Peyer's patch (tissue), 4 donors: ENCODE data around the gene KRTAP10-6. TPM values are rescaled to one million over a fixed set of nuclear protein-coding genes. Genes with fewer than 3 reads are reported as not detected.
"Not testable (repeated sequence)": the region's sequence is repeated elsewhere in the genome, so short reads cannot be mapped to it uniquely, and the experiment has no call there.

Source experiments
- DNase-seq, 3 donors: peaks; one replicate each; pipeline ENCODE4 v3.0.0-alpha.2; 2017 to 2019
- H3K27ac ChIP-seq, 4 donors: fragments of 200-600 bp; sonication (generic); one replicate each; pipeline ENCODE4 v1.5.1; 2016 to 2019
- H3K27me3 ChIP-seq, 2 donors: fragments of 200-600 bp; sonication (generic); one replicate each; pipeline ENCODE4 v1.5.1; 2019
- H3K36me3 ChIP-seq, 3 donors: fragments of 200-600 bp; sonication (generic); one replicate each; pipeline ENCODE4 v1.5.1; 2016 to 2019
- H3K4me1 ChIP-seq, 4 donors: fragments of 200-600 bp; sonication (generic); one replicate each; pipeline ENCODE4 v1.5.1; 2016 to 2019
- H3K4me3 ChIP-seq, 4 donors: fragments of 200-600 bp; sonication (generic); 1 replicate in 3 of 4; 2 replicates in 1 of 4; pipeline ENCODE4 v1.5.1; 2016 to 2019; ENCODE audit warnings: mild to moderate bottlenecking in 1 of 4
- H3K9me3 ChIP-seq, 4 donors: fragments of 200-600 bp; sonication (generic); one replicate each; pipeline ENCODE4 v1.5.1; 2016 to 2019; ENCODE audit warnings: mild to moderate bottlenecking in 1 of 4
- POLR2A ChIP-seq, 2 donors: fragments of 450-650 bp; IDR thresholded peaks; one replicate each; pipeline ENCODE4 v1.5.1; 2017; ENCODE audit warnings: antibody characterized with exemption in 2 of 2, mild to moderate bottlenecking in 2 of 2, moderate library complexity in 2 of 2
- total RNA-seq, 4 donors: library from RNA; depleted of rRNA; stranded (reverse); fragments of >200 nt; gene quantifications; one replicate each; pipeline ENCODE4 v1.1.0, GENCODE V29; 2016
- TF ChIP-seq, protein P1 (sequence below), 6 experiments: fragments of 450-650 bp in 4 of 6; fragments of 200-600 bp in 2 of 6; sonication (generic) in 1 of 6; IDR thresholded peaks; one replicate each; pipeline ENCODE4 v1.5.1; 2017 to 2019; ENCODE audit warnings: antibody characterized with exemption in 6 of 6, mild to moderate bottlenecking in 3 of 6, moderate library complexity in 1 of 6

Gene KRTAP10-6
- total RNA-seq, 4 donors from 2014 or later = not detected

DNA sequence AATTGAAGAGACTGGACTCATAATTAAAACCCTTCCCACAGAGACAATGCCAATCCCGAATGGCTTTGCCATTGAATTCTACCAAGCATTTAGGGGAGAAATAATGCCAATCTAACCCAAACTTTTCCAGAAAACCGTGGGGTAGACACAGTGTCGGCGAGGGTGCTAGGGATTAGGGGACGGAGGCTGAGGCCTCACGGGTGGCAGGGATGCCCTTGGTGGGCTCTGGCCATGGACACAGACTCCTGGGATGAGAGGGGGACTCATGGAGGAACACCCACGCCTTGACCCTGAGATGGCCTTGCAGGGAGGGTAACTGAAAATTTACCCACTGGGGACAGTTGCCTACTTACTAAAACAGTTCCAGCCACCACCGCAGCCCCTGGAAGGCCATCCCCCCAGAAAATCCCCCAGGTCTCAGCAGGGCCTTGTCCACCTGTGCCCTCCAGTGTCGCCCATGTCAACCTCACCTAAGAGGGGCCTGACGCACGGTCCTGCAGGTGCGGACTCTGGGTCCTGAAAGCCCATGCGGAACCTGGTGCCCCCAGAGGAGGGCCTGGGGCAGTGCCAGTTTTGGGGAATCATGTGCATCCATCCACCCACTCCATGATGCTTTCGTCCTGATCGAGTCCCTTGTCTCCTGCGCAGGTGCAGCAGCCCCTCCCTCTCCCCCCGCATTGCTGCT is 13.8 kb downstream of the KRTAP10-6 start:
- H3K36me3 ChIP-seq = no peaks in the 10 kb centered on the region
- no peaks in the 10 kb centered on the region for H3K4me1 ChIP-seq
- H3K27me3 ChIP-seq = no peaks in the 10 kb centered on the region
- no peaks in the 10 kb centered on the region for H3K9me3 ChIP-seq
- H3K27ac ChIP-seq = no peak overlapping the region
- peak in 1 of 3 donors; percentile 30 for DNase-seq
- H3K4me3 ChIP-seq = no peak overlapping the region
- TF ChIP-seq, protein P1, sequence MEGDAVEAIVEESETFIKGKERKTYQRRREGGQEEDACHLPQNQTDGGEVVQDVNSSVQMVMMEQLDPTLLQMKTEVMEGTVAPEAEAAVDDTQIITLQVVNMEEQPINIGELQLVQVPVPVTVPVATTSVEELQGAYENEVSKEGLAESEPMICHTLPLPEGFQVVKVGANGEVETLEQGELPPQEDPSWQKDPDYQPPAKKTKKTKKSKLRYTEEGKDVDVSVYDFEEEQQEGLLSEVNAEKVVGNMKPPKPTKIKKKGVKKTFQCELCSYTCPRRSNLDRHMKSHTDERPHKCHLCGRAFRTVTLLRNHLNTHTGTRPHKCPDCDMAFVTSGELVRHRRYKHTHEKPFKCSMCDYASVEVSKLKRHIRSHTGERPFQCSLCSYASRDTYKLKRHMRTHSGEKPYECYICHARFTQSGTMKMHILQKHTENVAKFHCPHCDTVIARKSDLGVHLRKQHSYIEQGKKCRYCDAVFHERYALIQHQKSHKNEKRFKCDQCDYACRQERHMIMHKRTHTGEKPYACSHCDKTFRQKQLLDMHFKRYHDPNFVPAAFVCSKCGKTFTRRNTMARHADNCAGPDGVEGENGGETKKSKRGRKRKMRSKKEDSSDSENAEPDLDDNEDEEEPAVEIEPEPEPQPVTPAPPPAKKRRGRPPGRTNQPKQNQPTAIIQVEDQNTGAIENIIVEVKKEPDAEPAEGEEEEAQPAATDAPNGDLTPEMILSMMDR (IDR thresholded peaks at IDR 0.05) = no peak
- TF ChIP-seq POLR2A (IDR thresholded peaks at IDR 0.05) = no peak

DNA sequence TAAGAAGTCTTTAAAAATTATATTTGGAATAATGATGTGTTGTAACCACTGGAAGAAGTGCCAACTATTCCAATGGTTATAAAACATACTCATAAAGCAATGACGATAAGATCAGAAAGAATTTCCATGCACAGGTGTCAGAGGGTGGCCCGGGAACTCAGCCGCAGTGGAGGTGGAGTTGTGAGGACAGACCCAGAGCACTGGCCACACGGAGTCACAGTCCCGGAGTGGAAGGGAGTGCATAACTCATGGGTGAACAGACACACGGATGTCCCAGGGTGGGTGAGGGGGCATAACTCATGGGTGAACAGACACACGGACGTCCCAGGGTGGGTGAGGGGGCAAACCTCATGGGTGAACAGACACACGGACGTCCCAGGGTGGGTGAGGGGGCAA is 16.3 kb downstream of the KRTAP10-6 start:
- Histone ChIP-seq H3K27ac (no peak overlapping the region), H3K27me3 (no peaks in the 10 kb centered on the region), H3K4me1 (no peaks in the 10 kb centered on the region), H3K36me3 (no peaks in the 10 kb centered on the region), H3K9me3 (peaks cover 0 to 5% (median 0%) of the 10 kb centered on the region in 4 donors), H3K4me3 (no peak overlapping the region)
- DNase-seq = peak in 1 of 3 donors; percentile 14
- TF ChIP-seq, protein P1 (IDR thresholded peaks at IDR 0.05) = no peak
- no peak for TF ChIP-seq POLR2A (IDR thresholded peaks at IDR 0.05)

DNA sequence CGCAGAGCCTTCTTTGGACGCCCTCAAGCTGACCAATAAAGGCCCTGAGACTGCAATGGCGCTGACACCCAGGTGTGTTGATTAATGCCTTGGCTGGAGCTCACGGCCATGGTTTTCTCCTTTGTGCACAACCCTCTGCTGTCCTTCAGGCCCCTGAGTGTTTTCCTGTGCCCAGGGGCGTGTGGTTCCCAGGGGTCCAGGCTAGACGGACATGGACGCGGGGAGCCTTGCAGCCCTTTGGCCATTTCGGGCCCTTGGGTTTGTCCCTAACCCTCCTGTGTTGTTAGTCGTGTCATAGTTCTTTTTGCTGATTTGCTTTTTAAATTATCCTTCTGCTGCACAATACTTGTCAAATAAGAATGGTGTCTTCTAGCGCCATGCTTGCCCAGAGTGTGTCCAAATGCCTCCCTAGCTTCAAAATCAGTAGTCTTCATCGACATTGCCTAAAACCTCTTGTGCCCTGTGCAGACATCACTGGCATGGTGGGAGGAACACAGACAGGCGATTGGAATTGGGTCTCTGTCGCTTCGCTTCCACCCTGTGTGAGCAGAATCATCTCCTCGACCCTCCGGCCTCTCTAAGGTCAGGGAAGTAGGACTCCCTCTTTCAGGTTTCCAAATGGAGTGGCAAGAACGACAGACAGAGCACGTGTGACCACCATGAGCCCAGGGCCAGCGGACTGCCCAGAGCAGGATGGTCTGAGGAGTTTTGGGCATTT is 16.8 kb downstream of the KRTAP10-6 start:
- H3K4me1 ChIP-seq = no peaks in the 10 kb centered on the region
- no peak overlapping the region for H3K27ac ChIP-seq
- no peak overlapping the region for H3K4me3 ChIP-seq
- H3K36me3 ChIP-seq = no peaks in the 10 kb centered on the region
- H3K9me3 ChIP-seq = peaks cover 0 to 5% (median 0%) of the 10 kb centered on the region in 4 donors
- peak in 1 of 3 donors; percentile 34 for DNase-seq
- H3K27me3 ChIP-seq = no peaks in the 10 kb centered on the region
- TF ChIP-seq POLR2A (IDR thresholded peaks at IDR 0.05) = no peak
- TF ChIP-seq, protein P1 (IDR thresholded peaks at IDR 0.05) = no peak

DNA sequence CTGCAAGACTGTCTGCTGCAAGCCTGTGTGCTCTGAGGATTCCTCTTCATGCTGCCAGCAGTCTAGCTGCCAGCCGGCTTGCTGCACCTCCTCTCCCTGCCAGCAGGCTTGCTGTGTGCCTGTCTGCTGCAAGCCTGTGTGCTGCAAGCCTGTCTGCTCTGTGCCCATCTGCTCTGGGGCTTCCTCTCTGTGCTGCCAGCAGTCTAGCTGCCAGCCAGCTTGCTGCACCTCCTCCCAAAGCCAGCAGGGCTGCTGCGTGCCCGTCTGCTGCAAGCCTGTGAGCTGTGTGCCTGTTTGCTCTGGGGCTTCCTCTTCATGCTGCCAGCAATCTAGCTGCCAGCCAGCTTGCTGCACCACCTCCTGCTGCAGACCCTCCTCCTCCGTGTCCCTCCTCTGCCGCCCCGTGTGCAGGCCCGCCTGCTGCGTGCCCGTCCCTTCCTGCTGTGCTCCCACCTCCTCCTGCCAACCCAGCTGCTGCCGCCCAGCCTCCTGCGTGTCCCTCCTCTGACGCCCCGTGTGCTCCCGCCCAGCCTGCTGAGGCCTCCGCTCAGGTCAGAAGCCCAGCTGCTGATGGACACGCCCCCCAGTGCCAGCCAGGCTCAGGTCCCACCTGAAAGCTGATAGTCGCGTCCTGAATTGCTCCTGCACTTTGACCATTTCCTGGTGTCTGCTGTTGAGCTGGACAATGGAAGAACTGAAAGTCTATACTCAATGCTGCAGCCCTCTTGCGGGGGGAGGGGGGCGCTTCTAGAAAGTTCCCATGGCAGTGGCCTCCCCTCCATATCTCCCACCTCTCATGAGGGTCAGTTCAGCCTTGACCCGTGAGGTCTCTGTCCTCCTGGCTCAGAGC is 17.6 kb downstream of the KRTAP10-6 start:
- Histone ChIP-seq H3K4me3 (peak overlapping the region in 2 of 4 donors; percentile 22 to 30), H3K27me3 (no peaks in the 10 kb centered on the region), H3K36me3 (no peaks in the 10 kb centered on the region), H3K4me1 (no peaks in the 10 kb centered on the region), H3K27ac (no peak overlapping the region), H3K9me3 (peaks cover 0 to 5% (median 0%) of the 10 kb centered on the region in 4 donors)
- DNase-seq = peak in 2 of 3 donors; percentile 72 to 78
- no peak for TF ChIP-seq POLR2A (IDR thresholded peaks at IDR 0.05)
- TF ChIP-seq, protein P1 (IDR thresholded peaks at IDR 0.05) = peak in 3 of 6 experiments; percentile 27 to 42 (median 35)

DNA sequence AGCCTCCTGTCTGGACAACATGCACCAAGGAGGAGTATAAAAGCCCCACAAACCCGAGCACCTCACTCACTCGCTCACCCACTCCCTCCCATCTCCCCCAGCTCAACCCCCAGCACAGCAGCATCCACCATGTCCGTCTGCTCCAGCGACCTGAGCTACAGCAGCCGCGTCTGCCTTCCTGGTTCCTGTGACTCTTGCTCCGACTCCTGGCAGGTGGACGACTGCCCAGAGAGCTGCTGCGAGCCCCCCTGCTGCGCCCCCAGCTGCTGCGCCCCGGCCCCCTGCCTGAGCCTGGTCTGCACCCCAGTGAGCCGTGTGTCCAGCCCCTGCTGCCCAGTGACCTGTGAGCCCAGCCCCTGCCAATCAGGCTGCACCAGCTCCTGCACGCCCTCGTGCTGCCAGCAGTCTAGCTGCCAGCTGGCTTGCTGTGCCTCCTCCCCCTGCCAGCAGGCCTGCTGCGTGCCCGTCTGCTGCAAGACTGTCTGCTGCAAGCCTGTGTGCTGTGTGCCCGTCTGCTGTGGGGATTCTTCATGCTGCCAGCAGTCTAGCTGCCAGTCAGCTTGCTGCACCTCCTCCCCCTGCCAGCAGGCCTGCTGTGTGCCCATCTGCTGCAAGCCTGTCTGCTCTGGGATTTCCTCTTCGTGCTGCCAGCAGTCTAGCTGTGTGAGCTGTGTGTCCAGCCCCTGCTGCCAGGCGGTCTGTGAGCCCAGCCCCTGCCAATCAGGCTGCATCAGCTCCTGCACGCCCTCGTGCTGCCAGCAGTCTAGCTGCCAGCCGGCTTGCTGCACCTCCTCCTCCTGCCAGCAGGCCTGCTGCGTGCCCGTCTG is 18.5 kb downstream of the KRTAP10-6 start, which contains the start of gene KRTAP10-4:
TSS of gene KRTAP10-4 (plus strand) at position 100 of the 827 bp plus-strand sequence. CDS start at position 130, 30 bp downstream.
- peak in 1 of 3 donors; percentile 24 for DNase-seq
- not testable (repeated sequence) for H3K27ac ChIP-seq, H3K4me1 ChIP-seq, H3K36me3 ChIP-seq, H3K27me3 ChIP-seq, H3K9me3 ChIP-seq
- H3K4me3 ChIP-seq = peak within 1 kb of the TSS in 2 of 4 donors; percentile 22 to 30
